Measurements from ENCODE around the gene EGFLAM.

The EGFLAM gene

DNA sequence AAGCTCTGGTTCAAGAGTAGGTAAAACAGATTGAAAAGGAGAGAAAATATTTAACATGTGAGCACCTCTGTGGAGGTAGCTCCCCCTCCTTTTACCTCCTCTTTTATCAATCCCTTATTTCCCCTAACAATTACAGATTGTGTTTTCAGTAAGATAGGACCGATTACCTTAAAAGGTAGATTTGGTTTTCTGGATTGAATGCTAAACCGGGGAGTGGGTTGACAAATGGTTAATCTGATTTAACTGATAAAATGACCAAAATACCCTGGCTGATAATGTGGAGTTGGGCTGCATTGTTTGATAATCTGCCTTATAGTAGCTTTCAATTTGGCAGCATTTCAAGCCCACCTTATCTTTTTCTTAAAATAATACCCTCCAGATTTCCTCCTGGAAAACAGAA lies 83.9 kb downstream of the EGFLAM start:
- H3F3A ChIP-seq (ENCODE audit: insufficient read depth, low read length), result no peaks in the 10 kb centered on the region
- no peaks in the 10 kb centered on the region for H3K79me2 ChIP-seq (ENCODE audit: insufficient read depth, low read length)
- no peaks in the 10 kb centered on the region for H3K4me1 ChIP-seq (ENCODE audit: insufficient read depth, low read length, severe bottlenecking)
- no peak overlapping the region for H3K4me3 ChIP-seq (ENCODE audit: low read depth, low read length, poor library complexity, severe bottlenecking)
- no peaks in the 10 kb centered on the region for H3K27me3 ChIP-seq (ENCODE audit: insufficient read depth, low read length)
- no peaks in the 10 kb centered on the region for H4K20me1 ChIP-seq (ENCODE audit: insufficient read depth, low read length)
- no peaks in the 10 kb centered on the region for H3K9me3 ChIP-seq (ENCODE audit: low read length)
- H2AFZ ChIP-seq (ENCODE audit: low read length), result no peak overlapping the region
- TF ChIP-seq EZH2 (IDR thresholded peaks at IDR 0.05; ENCODE audit: borderline replicate concordance, low read length), result no peak
- TF ChIP-seq, protein P1, sequence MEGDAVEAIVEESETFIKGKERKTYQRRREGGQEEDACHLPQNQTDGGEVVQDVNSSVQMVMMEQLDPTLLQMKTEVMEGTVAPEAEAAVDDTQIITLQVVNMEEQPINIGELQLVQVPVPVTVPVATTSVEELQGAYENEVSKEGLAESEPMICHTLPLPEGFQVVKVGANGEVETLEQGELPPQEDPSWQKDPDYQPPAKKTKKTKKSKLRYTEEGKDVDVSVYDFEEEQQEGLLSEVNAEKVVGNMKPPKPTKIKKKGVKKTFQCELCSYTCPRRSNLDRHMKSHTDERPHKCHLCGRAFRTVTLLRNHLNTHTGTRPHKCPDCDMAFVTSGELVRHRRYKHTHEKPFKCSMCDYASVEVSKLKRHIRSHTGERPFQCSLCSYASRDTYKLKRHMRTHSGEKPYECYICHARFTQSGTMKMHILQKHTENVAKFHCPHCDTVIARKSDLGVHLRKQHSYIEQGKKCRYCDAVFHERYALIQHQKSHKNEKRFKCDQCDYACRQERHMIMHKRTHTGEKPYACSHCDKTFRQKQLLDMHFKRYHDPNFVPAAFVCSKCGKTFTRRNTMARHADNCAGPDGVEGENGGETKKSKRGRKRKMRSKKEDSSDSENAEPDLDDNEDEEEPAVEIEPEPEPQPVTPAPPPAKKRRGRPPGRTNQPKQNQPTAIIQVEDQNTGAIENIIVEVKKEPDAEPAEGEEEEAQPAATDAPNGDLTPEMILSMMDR (IDR thresholded peaks at IDR 0.05; ENCODE audit: low read length), result no peak
- no peak overlapping the region for H3K27ac ChIP-seq (ENCODE audit: low read depth, low read length, poor library complexity, severe bottlenecking)
- H3K36me3 ChIP-seq (ENCODE audit: insufficient read depth, low read length), result no peaks in the 10 kb centered on the region
- H3K4me2 ChIP-seq (ENCODE audit: low read length), result no peak overlapping the region
- H3K9me2 ChIP-seq (ENCODE audit: low read depth, low read length), result no peaks in the 10 kb centered on the region
- no peak overlapping the region for H3K9ac ChIP-seq (ENCODE audit: low read length)

GRCh38 chr5:38344891-38345290 lies 86.5 kb downstream of the EGFLAM start:
- Histone ChIP-seq H3K9ac (ENCODE audit: low read length) (no peak overlapping the region), H3K27me3 (ENCODE audit: insufficient read depth, low read length) (no peaks in the 10 kb centered on the region), H3K4me3 (ENCODE audit: low read depth, low read length, poor library complexity, severe bottlenecking) (no peak overlapping the region), H3K4me2 (ENCODE audit: low read length) (no peak overlapping the region), H3F3A (ENCODE audit: insufficient read depth, low read length) (no peaks in the 10 kb centered on the region), H3K4me1 (ENCODE audit: insufficient read depth, low read length, severe bottlenecking) (no peaks in the 10 kb centered on the region), H4K20me1 (ENCODE audit: insufficient read depth, low read length) (no peaks in the 10 kb centered on the region), H3K36me3 (ENCODE audit: insufficient read depth, low read length) (no peaks in the 10 kb centered on the region), H3K9me2 (ENCODE audit: low read depth, low read length) (no peaks in the 10 kb centered on the region), H3K79me2 (ENCODE audit: insufficient read depth, low read length) (no peaks in the 10 kb centered on the region), H2AFZ (ENCODE audit: low read length) (no peak overlapping the region), H3K27ac (ENCODE audit: low read depth, low read length, poor library complexity, severe bottlenecking) (no peak overlapping the region), H3K9me3 (ENCODE audit: low read length) (no peaks in the 10 kb centered on the region)
- TF ChIP-seq, protein P1 (IDR thresholded peaks at IDR 0.05; ENCODE audit: low read length), result no peak
- TF ChIP-seq EZH2 (IDR thresholded peaks at IDR 0.05; ENCODE audit: borderline replicate concordance, low read length), result no peak

- no peak overlapping the region for H2AFZ ChIP-seq (ENCODE audit: low read length)
- no peak overlapping the region for H3K27ac ChIP-seq (ENCODE audit: low read depth, low read length, poor library complexity, severe bottlenecking)
- H3K27me3 ChIP-seq (ENCODE audit: insufficient read depth, low read length), result no peaks in the 10 kb centered on the region
- no peaks in the 10 kb centered on the region for H4K20me1 ChIP-seq (ENCODE audit: insufficient read depth, low read length)
- no peaks in the 10 kb centered on the region for H3K4me1 ChIP-seq (ENCODE audit: insufficient read depth, low read length, severe bottlenecking)
- no peak overlapping the region for H3K4me2 ChIP-seq (ENCODE audit: low read length)
- no peaks in the 10 kb centered on the region for H3F3A ChIP-seq (ENCODE audit: insufficient read depth, low read length)
- H3K9me3 ChIP-seq (ENCODE audit: low read length), result no peaks in the 10 kb centered on the region
- no peak overlapping the region for H3K9ac ChIP-seq (ENCODE audit: low read length)
- no peak overlapping the region for H3K4me3 ChIP-seq (ENCODE audit: low read depth, low read length, poor library complexity, severe bottlenecking)
- no peaks in the 10 kb centered on the region for H3K9me2 ChIP-seq (ENCODE audit: low read depth, low read length)
- no peaks in the 10 kb centered on the region for H3K79me2 ChIP-seq (ENCODE audit: insufficient read depth, low read length)
- no peak for TF ChIP-seq EZH2 (IDR thresholded peaks at IDR 0.05; ENCODE audit: borderline replicate concordance, low read length)
- TF ChIP-seq, protein P1 (IDR thresholded peaks at IDR 0.05; ENCODE audit: low read length), result no peak
- no peaks in the 10 kb centered on the region for H3K36me3 ChIP-seq (ENCODE audit: insufficient read depth, low read length)
These were observed 88.2 kb downstream of the EGFLAM start for GRCh38 chr5:38346593-38346992.

All from OCI-LY1 (cell line).